RWPE1 (cell line): Measurements from ENCODE around the gene TMEM183A.

Experiments
- CTCF ChIA-PET: fragments of 350-600 bp; sonication (Branson Sonifier 250); formaldehyde crosslinking; extraction: SDS; loops from one replicate; lab custom pipeline; 2021; lab: Yijun Ruan, JAX
- POLR2A ChIA-PET: fragments of 400-600 bp; formaldehyde crosslinking; extraction: SDS; loops from one replicate; lab custom pipeline; 2020; ENCODE audit warnings: antibody characterized with exemption; ENCODE audit not compliant: low non-redundant PET; lab: Yijun Ruan, JAX
- DNase-seq: peaks from one replicate; pipeline ENCODE4 v3.0.0; 2012; ENCODE audit warnings: low spot score
- H3K27ac ChIP-seq: fragments of 450-650 bp; 2 replicates; pipeline ENCODE4 v1.5.1; 2017
- CTCF ChIP-seq: fragments of 450-650 bp; conservative IDR thresholded peaks from 2 replicates; pipeline ENCODE4 v1.5.1; 2017; ENCODE audit warnings: low read depth, mild to moderate bottlenecking

TMEM183A gene

GRCh38 chr1:203034422-203035110, 27.4 kb downstream of the TMEM183A start:
- H3K27ac ChIP-seq = no peak overlapping the region
- no peak for DNase-seq
- CTCF ChIA-PET = interaction anchor here (0.6 to 4.1 kb wide), 11 partner anchors 23 to 1884 kb away, joined by 3 to 21 read pairs (median 4); no protein-coding TSS in a partner anchor
- TF ChIP-seq CTCF = no peak
- POLR2A ChIA-PET = no interaction called here

- no peak overlapping the region for H3K27ac ChIP-seq
- CTCF ChIA-PET = interaction anchor here (0.5 to 6.6 kb wide), 9 partner anchors 21 to 234 kb away, joined by 3 to 98 read pairs (median 6); no protein-coding TSS in a partner anchor
- POLR2A ChIA-PET = no interaction called here
- DNase-seq = no peak
- no peak for TF ChIP-seq CTCF
These were observed 28.2 kb downstream of the TMEM183A start for GRCh38 chr1:203035111-203036000.

GRCh38 chr1:203036135-203036534, 29.0 kb downstream of the TMEM183A start:
- no peak for TF ChIP-seq CTCF
- no peak for DNase-seq
- ChIA-PET POLR2A (no interaction called here), CTCF (interaction anchor here (0.5 to 6.6 kb wide), 9 partner anchors 20 to 637 kb away, joined by 3 to 98 read pairs (median 6); no protein-coding TSS in a partner anchor)
- H3K27ac ChIP-seq = no peak overlapping the region

GRCh38 chr1:203036537-203036936, 29.4 kb downstream of the TMEM183A start:
- no peak for TF ChIP-seq CTCF
- H3K27ac ChIP-seq = no peak overlapping the region
- CTCF ChIA-PET = interaction anchor here (0.5 to 6.6 kb wide), 8 partner anchors 19 to 637 kb away, joined by 3 to 98 read pairs (median 6); no protein-coding TSS in a partner anchor
- DNase-seq = no peak
- POLR2A ChIA-PET = no interaction called here

GRCh38 chr1:203037509-203038190, 30.5 kb downstream of the TMEM183A start:
- CTCF ChIA-PET = interaction anchor here (0.6 to 6.6 kb wide), 4 partner anchors 134 to 232 kb away, joined by 3 to 197 read pairs (median 91); no protein-coding TSS in a partner anchor
- POLR2A ChIA-PET = no interaction called here
- TF ChIP-seq CTCF = no peak

GRCh38 chr1:203038217-203038741, 31.1 kb downstream of the TMEM183A start:
- CTCF ChIA-PET = interaction anchor here (0.9 to 6.6 kb wide), 16 partner anchors 8 to 235 kb away, joined by 3 to 197 read pairs (median 14); partner anchors contain the start of genes ADORA1 and MYBPH
- DNase-seq = peak; percentile 91

More at GRCh38 chr1:203037509-203038190, 30.5 kb downstream of the TMEM183A start:
- DNase-seq = no peak
- H3K27ac ChIP-seq = peak overlapping the region; percentile 69

More at GRCh38 chr1:203038217-203038741, 31.1 kb downstream of the TMEM183A start:
- peak overlapping the region; percentile 69 for H3K27ac ChIP-seq
- TF ChIP-seq CTCF = no peak
- POLR2A ChIA-PET = no interaction called here
